Neural progenitor cell (in vitro differentiated cells): Measurements from ENCODE around the gene MYO1E. TPM values are rescaled to one million over a fixed set of nuclear protein-coding genes. Genes with fewer than 3 reads are reported as not detected.

Source experiments
- DNase-seq: peaks from one replicate; pipeline ENCODE4 v3.0.0-alpha.2; 2016; ENCODE audit warnings: low spot score
- H2AFZ ChIP-seq: fragments of 200-600 bp; sonication (generic); replicated peaks from 2 replicates; pipeline ENCODE4 v1.6.1; 2016; ENCODE audit warnings: antibody characterized with exemption
- H3F3A ChIP-seq: fragments of 200-600 bp; sonication (generic); 2 replicates; pipeline ENCODE4 v1.6.1; 2016; ENCODE audit warnings: antibody characterized with exemption, low read depth
- H3K27ac ChIP-seq: fragments of 200-600 bp; sonication (generic); 2 replicates; pipeline ENCODE4 v1.5.1; 2016; ENCODE audit warnings: mild to moderate bottlenecking
- H3K27me3 ChIP-seq: fragments of 200-600 bp; sonication (generic); 2 replicates; pipeline ENCODE4 v1.6.1; 2016; ENCODE audit warnings: mild to moderate bottlenecking, moderate library complexity
- H3K36me3 ChIP-seq: fragments of 200-600 bp; sonication (generic); 2 replicates; pipeline ENCODE4 v1.5.1; 2016
- H3K4me1 ChIP-seq: fragments of 200-600 bp; sonication (generic); 2 replicates; pipeline ENCODE4 v1.6.1; 2016; ENCODE audit warnings: mixed run types
- H3K4me2 ChIP-seq: fragments of 200-600 bp; sonication (generic); 2 replicates; pipeline ENCODE4 v1.6.1; 2016
- H3K4me3 ChIP-seq: fragments of 200-600 bp; sonication (generic); 2 replicates; pipeline ENCODE4 v1.5.1; 2016
- H3K79me2 ChIP-seq: fragments of 200-600 bp; sonication (generic); 2 replicates; pipeline ENCODE4 v1.6.1; 2016; ENCODE audit warnings: low read depth
- H3K9ac ChIP-seq: fragments of 200-600 bp; sonication (generic); 2 replicates; pipeline ENCODE4 v1.6.1; 2016
- H3K9me3 ChIP-seq: fragments of 200-600 bp; sonication (generic); 2 replicates; pipeline ENCODE4 v1.5.1; 2016; ENCODE audit warnings: low read depth
- H4K20me1 ChIP-seq: fragments of 200-600 bp; sonication (generic); 2 replicates; pipeline ENCODE4 v1.6.1; 2016; ENCODE audit warnings: low read depth
- H3K27ac Mint-ChIP-seq: 3 replicates; pipeline ENCODE4 v1.8.0; 2021; ENCODE audit warnings: mixed read lengths
- H3K27me3 Mint-ChIP-seq: 2 replicates; pipeline ENCODE4 v1.8.0; 2022; ENCODE audit warnings: low read depth, mild to moderate bottlenecking, inconsistent platforms, moderate library complexity, mixed read lengths; ENCODE audit not compliant: insufficient read depth
- H3K36me3 Mint-ChIP-seq: 3 replicates; pipeline ENCODE4 v1.8.0; 2021; ENCODE audit warnings: mixed read lengths
- H3K4me1 Mint-ChIP-seq: 3 replicates; pipeline ENCODE4 v1.8.0; 2021; ENCODE audit warnings: mixed read lengths
- H3K4me3 Mint-ChIP-seq: 3 replicates; pipeline ENCODE4 v1.8.0; 2021; ENCODE audit warnings: mild to moderate bottlenecking, moderate library complexity, mixed read lengths
- H3K9me3 Mint-ChIP-seq: 3 replicates; pipeline ENCODE4 v1.8.0; 2020; ENCODE audit warnings: mixed read lengths
- EZH2 ChIP-seq: fragments of 200-600 bp; sonication (generic); IDR thresholded peaks from 2 replicates; pipeline ENCODE4 v1.6.1; 2017; ENCODE audit warnings: antibody characterized with exemption, mild to moderate bottlenecking, moderate library complexity
- EZH2phosphoT487 ChIP-seq: fragments of 200-600 bp; sonication (generic); IDR thresholded peaks from 2 replicates; pipeline ENCODE4 v1.6.1; 2017; ENCODE audit warnings: antibody characterized with exemption
- total RNA-seq: library from RNA; depleted of rRNA; stranded (reverse); fragments of >200 nt; gene quantifications from 2 replicates; pipeline ENCODE4 v1.2.3, GENCODE V29; 2015; ENCODE audit warnings: low replicate concordance
- TF ChIP-seq, protein P1 (sequence below): fragments of 200-600 bp; sonication (generic); IDR thresholded peaks from 2 replicates; pipeline ENCODE4 v1.5.1; 2017; ENCODE audit warnings: antibody characterized with exemption, mild to moderate bottlenecking

Gene MYO1E
- total RNA-seq, 1 donor from 2014 or later: 49.7 TPM

DNA sequence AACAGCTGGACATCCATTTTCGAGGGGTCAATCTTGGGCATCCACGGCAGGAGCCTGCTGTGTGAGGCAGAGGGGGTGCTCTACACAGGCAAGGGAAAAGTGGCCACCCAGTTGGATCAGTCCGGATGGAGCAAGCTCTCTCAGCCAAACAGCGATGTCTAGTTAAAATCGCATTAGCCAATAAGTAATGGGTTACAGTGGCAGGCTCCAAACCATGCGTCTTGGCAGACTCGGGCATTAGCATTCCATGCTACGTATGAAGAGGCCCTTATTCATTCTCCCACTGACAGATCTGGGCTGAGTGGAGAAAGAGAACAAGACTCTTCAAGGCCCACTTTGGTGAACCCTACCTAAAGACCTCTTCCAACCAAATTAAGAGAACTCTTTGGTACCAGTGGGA is 218.4 kb downstream of the MYO1E start:
- Mint-ChIP-seq H3K4me1 (peaks cover 5% of the 10 kb centered on the region), H3K9me3 (no peaks in the 10 kb centered on the region), H3K27ac (no peak overlapping the region), H3K36me3 (peaks cover 31% of the 10 kb centered on the region), H3K27me3 (peaks cover 6% of the 10 kb centered on the region), H3K4me3 (no peak overlapping the region)
- Histone ChIP-seq H4K20me1 (no peaks in the 10 kb centered on the region), H3K4me1 (peaks cover 8% of the 10 kb centered on the region), H3K9me3 (no peaks in the 10 kb centered on the region), H3K27me3 (no peaks in the 10 kb centered on the region), H3F3A (no peaks in the 10 kb centered on the region), H2AFZ (no peak overlapping the region), H3K9ac (no peak overlapping the region), H3K79me2 (no peaks in the 10 kb centered on the region), H3K27ac (no peak overlapping the region), H3K36me3 (no peaks in the 10 kb centered on the region), H3K4me3 (no peak overlapping the region), H3K4me2 (no peak overlapping the region)
- DNase-seq: no peak
- TF ChIP-seq EZH2phosphoT487 (no peak), EZH2 (no peak)
- TF ChIP-seq, protein P1, sequence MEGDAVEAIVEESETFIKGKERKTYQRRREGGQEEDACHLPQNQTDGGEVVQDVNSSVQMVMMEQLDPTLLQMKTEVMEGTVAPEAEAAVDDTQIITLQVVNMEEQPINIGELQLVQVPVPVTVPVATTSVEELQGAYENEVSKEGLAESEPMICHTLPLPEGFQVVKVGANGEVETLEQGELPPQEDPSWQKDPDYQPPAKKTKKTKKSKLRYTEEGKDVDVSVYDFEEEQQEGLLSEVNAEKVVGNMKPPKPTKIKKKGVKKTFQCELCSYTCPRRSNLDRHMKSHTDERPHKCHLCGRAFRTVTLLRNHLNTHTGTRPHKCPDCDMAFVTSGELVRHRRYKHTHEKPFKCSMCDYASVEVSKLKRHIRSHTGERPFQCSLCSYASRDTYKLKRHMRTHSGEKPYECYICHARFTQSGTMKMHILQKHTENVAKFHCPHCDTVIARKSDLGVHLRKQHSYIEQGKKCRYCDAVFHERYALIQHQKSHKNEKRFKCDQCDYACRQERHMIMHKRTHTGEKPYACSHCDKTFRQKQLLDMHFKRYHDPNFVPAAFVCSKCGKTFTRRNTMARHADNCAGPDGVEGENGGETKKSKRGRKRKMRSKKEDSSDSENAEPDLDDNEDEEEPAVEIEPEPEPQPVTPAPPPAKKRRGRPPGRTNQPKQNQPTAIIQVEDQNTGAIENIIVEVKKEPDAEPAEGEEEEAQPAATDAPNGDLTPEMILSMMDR: no peak

DNA sequence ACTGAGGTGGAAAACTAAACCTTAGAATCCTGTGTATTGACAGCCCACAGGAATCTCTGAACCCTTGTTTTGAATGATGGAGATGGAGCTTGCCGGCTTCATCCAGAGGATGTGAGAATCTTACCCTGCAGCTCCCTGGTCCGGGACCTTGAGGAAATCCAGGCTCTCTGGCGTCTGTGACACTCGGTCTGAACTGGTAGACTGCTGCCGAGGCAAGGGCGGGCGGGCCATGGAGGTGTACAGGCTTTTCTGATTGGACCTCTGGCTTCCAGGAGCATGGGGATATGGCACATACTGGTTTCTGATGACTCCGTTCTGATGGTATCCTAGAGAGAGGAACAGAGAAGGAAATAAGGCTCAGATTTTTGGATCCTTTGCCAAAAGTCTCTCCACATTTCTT is 219.2 kb downstream of the MYO1E start:
- Histone ChIP-seq H2AFZ (no peak overlapping the region), H3K79me2 (no peaks in the 10 kb centered on the region), H3F3A (no peaks in the 10 kb centered on the region), H3K4me1 (peaks cover 8% of the 10 kb centered on the region), H3K9me3 (no peaks in the 10 kb centered on the region), H3K9ac (no peak overlapping the region), H3K27ac (no peak overlapping the region), H3K4me3 (no peak overlapping the region), H3K27me3 (no peaks in the 10 kb centered on the region), H3K36me3 (no peaks in the 10 kb centered on the region), H3K4me2 (no peak overlapping the region), H4K20me1 (no peaks in the 10 kb centered on the region)
- H3K4me1 Mint-ChIP-seq: peaks cover 5% of the 10 kb centered on the region
- no peak overlapping the region for H3K27ac Mint-ChIP-seq
- H3K27me3 Mint-ChIP-seq: peaks cover 8% of the 10 kb centered on the region
- TF ChIP-seq EZH2phosphoT487 (no peak), EZH2 (no peak)
- TF ChIP-seq, protein P1: no peak
- H3K9me3 Mint-ChIP-seq: no peaks in the 10 kb centered on the region
- H3K4me3 Mint-ChIP-seq: no peak overlapping the region
- H3K36me3 Mint-ChIP-seq: peaks cover 34% of the 10 kb centered on the region
- no peak for DNase-seq

DNA sequence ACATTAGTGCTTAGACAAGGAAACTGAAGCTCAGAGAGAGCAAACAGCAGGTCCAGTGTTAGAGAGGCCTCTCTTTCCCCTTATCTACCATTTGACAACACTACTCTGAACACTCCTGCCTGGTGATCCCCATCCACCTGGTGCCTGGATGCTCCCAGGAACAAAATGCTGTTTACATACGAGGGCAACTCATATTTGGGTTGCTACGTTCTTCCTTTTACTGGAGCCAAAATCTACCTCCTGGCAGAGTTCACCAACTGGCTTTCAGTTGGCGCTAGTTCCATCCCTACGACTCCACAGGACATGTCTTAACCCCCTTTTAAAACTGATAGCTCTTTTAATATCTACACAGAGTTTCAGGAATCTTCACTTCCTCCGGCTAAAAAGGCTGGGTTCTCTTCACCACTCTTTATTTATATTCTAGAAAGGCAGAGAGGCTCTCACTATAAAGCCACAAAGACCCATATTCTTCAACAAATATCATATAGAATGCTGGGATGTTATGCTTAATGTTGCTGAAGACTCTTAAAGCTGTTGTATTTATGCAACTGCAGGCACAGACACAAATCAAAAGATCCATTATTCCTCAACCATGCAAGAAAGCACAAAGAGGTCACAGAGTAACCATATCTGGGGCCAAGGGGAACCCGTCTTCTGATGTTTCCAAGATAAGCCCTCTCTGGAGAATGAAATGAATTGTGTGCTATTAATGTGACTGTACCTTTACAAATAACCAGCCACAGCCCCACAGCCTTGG is 219.8 kb downstream of the MYO1E start:
- Mint-ChIP-seq H3K27me3 (peaks cover 10% of the 10 kb centered on the region), H3K27ac (no peak overlapping the region), H3K9me3 (no peaks in the 10 kb centered on the region), H3K4me3 (no peak overlapping the region), H3K4me1 (peaks cover 8% of the 10 kb centered on the region), H3K36me3 (peaks cover 39% of the 10 kb centered on the region)
- Histone ChIP-seq H3K4me1 (peaks cover 13% of the 10 kb centered on the region), H3K27me3 (no peaks in the 10 kb centered on the region), H4K20me1 (no peaks in the 10 kb centered on the region), H3K4me3 (no peak overlapping the region), H2AFZ (no peak overlapping the region), H3K9ac (no peak overlapping the region), H3K4me2 (no peak overlapping the region), H3F3A (no peaks in the 10 kb centered on the region), H3K9me3 (no peaks in the 10 kb centered on the region), H3K79me2 (no peaks in the 10 kb centered on the region), H3K27ac (no peak overlapping the region), H3K36me3 (no peaks in the 10 kb centered on the region)
- no peak for TF ChIP-seq EZH2
- TF ChIP-seq EZH2phosphoT487: no peak
- TF ChIP-seq, protein P1: no peak
- DNase-seq: no peak
